DND-41 (cell line): ENCODE measurements around the gene AP1G1.

Source experiments
- ATAC-seq: fragments of 200-7000 bp; cut with Tn5 transposase; 3 replicates; pipeline ENCODE4 v1.9.1; 2021; ENCODE audit warnings: low read depth; ENCODE audit not compliant: insufficient read depth
- DNase-seq: peaks from one replicate; pipeline ENCODE4 v3.0.0-alpha.2; 2020
- H2AFZ ChIP-seq: 2 replicates; pipeline ENCODE4 v1.6.0; 2012; ENCODE audit warnings: low read depth, low read length
- H3K27ac ChIP-seq: 2 replicates; pipeline ENCODE4 v1.5.1; 2012; ENCODE audit warnings: low read length, inconsistent platforms
- H3K27me3 ChIP-seq: fragments of 200-600 bp; sonication (generic); 2 replicates; pipeline ENCODE4 v1.6.0; 2012; ENCODE audit warnings: low read length, mild to moderate bottlenecking, inconsistent platforms; ENCODE audit not compliant: insufficient read depth, poor library complexity
- H3K36me3 ChIP-seq: 2 replicates; pipeline ENCODE4 v1.5.1; 2012; ENCODE audit warnings: low read length, inconsistent platforms; ENCODE audit not compliant: insufficient read depth
- H3K4me1 ChIP-seq: 2 replicates; pipeline ENCODE4 v1.5.1; 2012; ENCODE audit warnings: mild to moderate bottlenecking, low read length; ENCODE audit not compliant: insufficient read depth
- H3K4me2 ChIP-seq: 2 replicates; pipeline ENCODE4 v1.6.0; 2012; ENCODE audit warnings: mild to moderate bottlenecking, moderate library complexity, low read length, inconsistent platforms; ENCODE audit not compliant: insufficient read depth
- H3K4me3 ChIP-seq, 2 experiments: fragments of 200-600 bp in 1 of 2; shearing (Covaris generic) in 1 of 2; 2 replicates each; pipeline ENCODE4 v1.5.1; 2012 to 2016; ENCODE audit warnings: inconsistent platforms in 2 of 2, low read length in 2 of 2, mild to moderate bottlenecking in 2 of 2, low read depth in 1 of 2, moderate library complexity in 1 of 2
- H3K79me2 ChIP-seq: 2 replicates; pipeline ENCODE4 v1.6.0; 2012; ENCODE audit warnings: low read length, inconsistent platforms; ENCODE audit not compliant: insufficient read depth
- H3K9ac ChIP-seq: 2 replicates; pipeline ENCODE4 v1.6.0; 2012; ENCODE audit warnings: low read depth, mild to moderate bottlenecking, inconsistent platforms, low read length, moderate library complexity
- H3K9me3 ChIP-seq: 2 replicates; pipeline ENCODE4 v1.5.1; 2012; ENCODE audit warnings: low read length, moderate library complexity, mild to moderate bottlenecking, inconsistent platforms; ENCODE audit not compliant: insufficient read depth, severe bottlenecking
- H4K20me1 ChIP-seq: 2 replicates; pipeline ENCODE4 v1.6.0; 2012; ENCODE audit warnings: low read length; ENCODE audit not compliant: insufficient read depth
- CTCF ChIP-seq: IDR thresholded peaks from 2 replicates; pipeline ENCODE4 v1.5.1; 2012; ENCODE audit warnings: borderline replicate concordance, low read length, moderate library complexity, mild to moderate bottlenecking; ENCODE audit not compliant: poor library complexity, severe bottlenecking; ENCODE audit errors: extremely low read depth
- EZH2 ChIP-seq: IDR thresholded peaks from 3 replicates; pipeline ENCODE4 v1.6.1; 2012; ENCODE audit warnings: borderline replicate concordance, low read depth, mild to moderate bottlenecking, moderate library complexity, low read length, inconsistent platforms; ENCODE audit not compliant: severe bottlenecking

The AP1G1 gene

DNA sequence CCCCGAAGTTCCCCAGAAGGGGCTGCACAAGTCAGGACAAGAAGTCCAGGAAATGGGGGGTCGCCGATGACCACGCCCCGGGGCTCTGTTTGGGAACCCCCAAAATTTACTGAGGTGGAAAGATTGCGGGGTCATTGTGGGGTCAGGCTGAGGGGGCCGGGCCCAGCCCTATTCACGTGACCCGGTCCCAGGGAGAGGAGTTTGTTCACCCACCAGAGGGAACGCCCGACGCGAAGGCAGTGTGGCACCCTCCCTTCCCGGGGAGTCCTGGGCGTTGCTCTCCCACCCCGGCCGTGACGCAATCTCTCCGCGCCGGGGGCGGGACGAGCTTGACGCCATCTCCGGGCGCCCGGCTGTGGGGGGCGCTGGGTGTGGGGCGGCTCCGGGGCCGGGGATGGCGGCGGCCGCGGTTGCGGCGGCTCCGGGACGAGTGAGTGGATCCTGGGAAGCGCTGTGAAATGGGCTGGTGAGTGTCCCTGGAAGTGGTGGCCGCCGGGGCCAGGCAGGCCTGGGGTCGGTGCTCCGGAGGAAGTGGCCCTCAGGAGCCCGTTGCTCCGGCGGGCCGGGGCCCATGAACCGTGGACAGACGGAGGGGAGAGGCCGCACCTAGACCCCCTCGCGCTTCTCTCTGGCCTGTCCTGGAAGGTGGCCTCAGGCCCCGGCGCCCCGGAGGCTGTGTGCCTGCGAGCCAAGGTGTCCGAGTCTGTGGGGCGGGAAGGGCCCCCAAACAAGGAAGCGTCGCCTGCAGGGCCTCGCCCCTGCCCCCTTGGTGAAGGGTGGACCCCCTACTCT is 37.2 kb upstream of the AP1G1 start, which contains the start of gene ATXN1L:
Gene ATXN1L, plus strand, starts transcription at position 338 of the 792 bp plus-strand sequence. CDS start 3,765 bp downstream, outside the sequence.
- H3K27ac ChIP-seq: peak within 1 kb of the TSS; percentile 78
- peak; percentile 92 for DNase-seq
- H3K36me3 ChIP-seq: peaks cover 34% of the 10 kb centered on the region
- H3K4me3 ChIP-seq: peak within 1 kb of the TSS; percentile 57 to 80
- H3K27me3 ChIP-seq: no peaks in the 10 kb centered on the region
- peak within 1 kb of the TSS; percentile 98 for H2AFZ ChIP-seq
- peak; percentile 96 for ATAC-seq
- H4K20me1 ChIP-seq: peaks cover 24% of the 10 kb centered on the region; the same call in 1 of the 2 replicates
- no peaks in the 10 kb centered on the region for H3K9me3 ChIP-seq
- TF ChIP-seq EZH2 (no peak), CTCF (peak; percentile 21)
- H3K4me1 ChIP-seq: peaks cover 24% of the 10 kb centered on the region
- H3K9ac ChIP-seq: peak within 1 kb of the TSS; percentile 87
- H3K79me2 ChIP-seq: peaks cover 29% of the 10 kb centered on the region
- peak within 1 kb of the TSS; percentile 90 for H3K4me2 ChIP-seq

- Histone ChIP-seq H3K9ac (no peak overlapping the region), H3K4me2 (no peak overlapping the region), H3K27me3 (no peaks in the 10 kb centered on the region), H4K20me1 (peaks cover 20% of the 10 kb centered on the region; the same call in 1 of the 2 replicates), H3K4me3 (no peak overlapping the region), H3K36me3 (peaks cover 12% of the 10 kb centered on the region), H3K4me1 (peaks cover 24% of the 10 kb centered on the region), H3K9me3 (no peaks in the 10 kb centered on the region), H2AFZ (no peak overlapping the region), H3K79me2 (peaks cover 27% of the 10 kb centered on the region), H3K27ac (no peak overlapping the region)
- TF ChIP-seq EZH2 (no peak), CTCF (no peak)
- no peak for ATAC-seq
- no peak for DNase-seq
Observed at GRCh38 chr16:71843572-71843971, 34.9 kb upstream of the AP1G1 start.

- H2AFZ ChIP-seq: no peak overlapping the region
- H3K27me3 ChIP-seq: no peaks in the 10 kb centered on the region
- H3K4me3 ChIP-seq: no peak overlapping the region
- ATAC-seq (no peak), DNase-seq (no peak)
- no peaks in the 10 kb centered on the region for H3K79me2 ChIP-seq
- no peaks in the 10 kb centered on the region for H3K36me3 ChIP-seq
- no peak for TF ChIP-seq CTCF
- TF ChIP-seq EZH2: no peak
- H3K4me2 ChIP-seq: no peak overlapping the region
- peaks cover 2% of the 10 kb centered on the region for H3K4me1 ChIP-seq
- no peak overlapping the region for H3K9ac ChIP-seq
- H4K20me1 ChIP-seq: no peaks in the 10 kb centered on the region
- no peaks in the 10 kb centered on the region for H3K9me3 ChIP-seq
- no peak overlapping the region for H3K27ac ChIP-seq
Observed at GRCh38 chr16:71840052-71840451, 31.4 kb upstream of the AP1G1 start.
